EL (cell line): Measurements from ENCODE around the gene ARHGAP24.

Experiments
- DNase-seq: peaks from one replicate; pipeline ENCODE4 v3.0.0-alpha.2; 2016

Gene ARHGAP24

GRCh38 chr4:85591406-85592098 is 116.6 kb downstream of the ARHGAP24 start:
- peak; percentile 17 for DNase-seq

GRCh38 chr4:85595098-85595775 is 120.3 kb downstream of the ARHGAP24 start:
- DNase-seq, result no peak

- no peak for DNase-seq
These were observed 121.0 kb downstream of the ARHGAP24 start for GRCh38 chr4:85595796-85596559.

- no peak for DNase-seq
These were observed 124.0 kb downstream of the ARHGAP24 start for GRCh38 chr4:85598936-85599335.

- no peak for DNase-seq
These were observed 125.6 kb downstream of the ARHGAP24 start for GRCh38 chr4:85600501-85600900.

GRCh38 chr4:85603437-85604336 is 128.7 kb downstream of the ARHGAP24 start:
- peak; percentile 45 for DNase-seq

- no peak for DNase-seq
These were observed 131.6 kb downstream of the ARHGAP24 start for GRCh38 chr4:85606505-85606904.

GRCh38 chr4:85607624-85608023 is 132.7 kb downstream of the ARHGAP24 start:
- DNase-seq, result no peak

- no peak for DNase-seq
These were observed 135.5 kb downstream of the ARHGAP24 start for GRCh38 chr4:85610450-85610849.

GRCh38 chr4:85611661-85612060 is 136.7 kb downstream of the ARHGAP24 start:
- DNase-seq, result no peak

- DNase-seq, result no peak
These were observed 139.0 kb downstream of the ARHGAP24 start for GRCh38 chr4:85613901-85614300.

- DNase-seq, result no peak
These were observed 141.0 kb downstream of the ARHGAP24 start for GRCh38 chr4:85615952-85616351.

- DNase-seq, result no peak
These were observed 142.3 kb downstream of the ARHGAP24 start for GRCh38 chr4:85617202-85617601.

- DNase-seq, result no peak
These were observed 158.0 kb downstream of the ARHGAP24 start for GRCh38 chr4:85632981-85633380.

GRCh38 chr4:85637778-85638177 is 162.8 kb downstream of the ARHGAP24 start:
- no peak for DNase-seq

- DNase-seq, result no peak
These were observed 165.0 kb downstream of the ARHGAP24 start for GRCh38 chr4:85639946-85640345.

GRCh38 chr4:85642356-85643100 is 167.6 kb downstream of the ARHGAP24 start:
- DNase-seq, result no peak

GRCh38 chr4:85644061-85644460 is 169.1 kb downstream of the ARHGAP24 start:
- DNase-seq, result no peak

GRCh38 chr4:85650908-85651307 is 176.0 kb downstream of the ARHGAP24 start:
- DNase-seq, result no peak

GRCh38 chr4:85656759-85657505 is 182.0 kb downstream of the ARHGAP24 start:
- no peak for DNase-seq

- no peak for DNase-seq
These were observed 184.0 kb downstream of the ARHGAP24 start for GRCh38 chr4:85658766-85659439.
